DND-41 (cell line): Measurements from ENCODE around the gene EXOSC1.

ENCODE experiments used
- ATAC-seq: fragments of 200-7000 bp; cut with Tn5 transposase; 3 replicates; pipeline ENCODE4 v1.9.1; 2021; ENCODE audit warnings: low read depth; ENCODE audit not compliant: insufficient read depth
- DNase-seq: peaks from one replicate; pipeline ENCODE4 v3.0.0-alpha.2; 2020
- H2AFZ ChIP-seq: 2 replicates; pipeline ENCODE4 v1.6.0; 2012; ENCODE audit warnings: low read depth, low read length
- H3K27ac ChIP-seq: 2 replicates; pipeline ENCODE4 v1.5.1; 2012; ENCODE audit warnings: low read length, inconsistent platforms
- H3K27me3 ChIP-seq: fragments of 200-600 bp; sonication (generic); 2 replicates; pipeline ENCODE4 v1.6.0; 2012; ENCODE audit warnings: low read length, mild to moderate bottlenecking, inconsistent platforms; ENCODE audit not compliant: insufficient read depth, poor library complexity
- H3K36me3 ChIP-seq: 2 replicates; pipeline ENCODE4 v1.5.1; 2012; ENCODE audit warnings: low read length, inconsistent platforms; ENCODE audit not compliant: insufficient read depth
- H3K4me1 ChIP-seq: 2 replicates; pipeline ENCODE4 v1.5.1; 2012; ENCODE audit warnings: mild to moderate bottlenecking, low read length; ENCODE audit not compliant: insufficient read depth
- H3K4me2 ChIP-seq: 2 replicates; pipeline ENCODE4 v1.6.0; 2012; ENCODE audit warnings: mild to moderate bottlenecking, moderate library complexity, low read length, inconsistent platforms; ENCODE audit not compliant: insufficient read depth
- H3K4me3 ChIP-seq, 2 experiments: fragments of 200-600 bp in 1 of 2; shearing (Covaris generic) in 1 of 2; 2 replicates each; pipeline ENCODE4 v1.5.1; 2012 to 2016; ENCODE audit warnings: inconsistent platforms in 2 of 2, low read length in 2 of 2, mild to moderate bottlenecking in 2 of 2, low read depth in 1 of 2, moderate library complexity in 1 of 2
- H3K79me2 ChIP-seq: 2 replicates; pipeline ENCODE4 v1.6.0; 2012; ENCODE audit warnings: low read length, inconsistent platforms; ENCODE audit not compliant: insufficient read depth
- H3K9ac ChIP-seq: 2 replicates; pipeline ENCODE4 v1.6.0; 2012; ENCODE audit warnings: low read depth, mild to moderate bottlenecking, inconsistent platforms, low read length, moderate library complexity
- H3K9me3 ChIP-seq: 2 replicates; pipeline ENCODE4 v1.5.1; 2012; ENCODE audit warnings: low read length, moderate library complexity, mild to moderate bottlenecking, inconsistent platforms; ENCODE audit not compliant: insufficient read depth, severe bottlenecking
- H4K20me1 ChIP-seq: 2 replicates; pipeline ENCODE4 v1.6.0; 2012; ENCODE audit warnings: low read length; ENCODE audit not compliant: insufficient read depth
- CTCF ChIP-seq: IDR thresholded peaks from 2 replicates; pipeline ENCODE4 v1.5.1; 2012; ENCODE audit warnings: borderline replicate concordance, low read length, moderate library complexity, mild to moderate bottlenecking; ENCODE audit not compliant: poor library complexity, severe bottlenecking; ENCODE audit errors: extremely low read depth
- EZH2 ChIP-seq: IDR thresholded peaks from 3 replicates; pipeline ENCODE4 v1.6.1; 2012; ENCODE audit warnings: borderline replicate concordance, low read depth, mild to moderate bottlenecking, moderate library complexity, low read length, inconsistent platforms; ENCODE audit not compliant: severe bottlenecking

The EXOSC1 gene

GRCh38 chr10:97459111-97459510 lies 13.3 kb upstream of the EXOSC1 start:
- H3K9ac ChIP-seq: no peak overlapping the region
- H3K27ac ChIP-seq: no peak overlapping the region

GRCh38 chr10:97456686-97457065 lies 10.9 kb upstream of the EXOSC1 start:
- H3K4me3 ChIP-seq: no peak overlapping the region
- H3K9me3 ChIP-seq: no peaks in the 10 kb centered on the region

More at GRCh38 chr10:97459111-97459510, 13.3 kb upstream of the EXOSC1 start:
- Histone ChIP-seq H2AFZ (no peak overlapping the region), H3K27me3 (no peaks in the 10 kb centered on the region), H3K4me3 (no peak overlapping the region), H3K4me2 (no peak overlapping the region), H3K79me2 (no peaks in the 10 kb centered on the region), H3K36me3 (peaks cover 99% of the 10 kb centered on the region), H3K4me1 (no peaks in the 10 kb centered on the region), H3K9me3 (no peaks in the 10 kb centered on the region), H4K20me1 (peaks cover 9% of the 10 kb centered on the region)
- DNase-seq (no peak), ATAC-seq (no peak)
- TF ChIP-seq CTCF (no peak), EZH2 (no peak)

GRCh38 chr10:97456034-97456685 lies 10.4 kb upstream of the EXOSC1 start:
- Histone ChIP-seq H3K79me2 (peaks cover 15% of the 10 kb centered on the region; the same call in 1 of the 2 replicates), H3K4me3 (no peak overlapping the region), H2AFZ (no peak overlapping the region), H3K36me3 (peaks cover 98% of the 10 kb centered on the region), H3K27me3 (no peaks in the 10 kb centered on the region), H4K20me1 (peaks cover 17% of the 10 kb centered on the region), H3K27ac (no peak overlapping the region), H3K4me2 (no peak overlapping the region), H3K9me3 (no peaks in the 10 kb centered on the region), H3K9ac (no peak overlapping the region), H3K4me1 (no peaks in the 10 kb centered on the region)
- DNase-seq (no peak), ATAC-seq (0 out of 3 replicates have a peak, but pooled peaks have one; percentile 2)
- no peak for TF ChIP-seq CTCF
- no peak for TF ChIP-seq EZH2

More at GRCh38 chr10:97456686-97457065, 10.9 kb upstream of the EXOSC1 start:
- Histone ChIP-seq H3K4me1 (no peaks in the 10 kb centered on the region), H3K27ac (no peak overlapping the region), H3K9ac (no peak overlapping the region), H3K36me3 (peaks cover 99% of the 10 kb centered on the region), H3K79me2 (peaks cover 11% of the 10 kb centered on the region; the same call in 1 of the 2 replicates), H2AFZ (no peak overlapping the region), H4K20me1 (peaks cover 17% of the 10 kb centered on the region), H3K27me3 (no peaks in the 10 kb centered on the region), H3K4me2 (no peak overlapping the region)
- ATAC-seq (no peak), DNase-seq (no peak)
- no peak for TF ChIP-seq EZH2
- no peak for TF ChIP-seq CTCF
